Activated CD8-positive, alpha-beta memory T cell treated with anti-CD3 and anti-CD28 coated beads for 1 hour (primary cell): ENCODE measurements around the gene POLR2I.
"Not testable (repeated sequence)": the region's sequence is repeated elsewhere in the genome, so short reads cannot be mapped to it uniquely, and the experiment has no call there.

Experiments
- DNase-seq, 2 donors: peaks; one replicate each; pipeline ENCODE4 v3.0.0-alpha.2; 2020; ENCODE audit warnings: low read depth in 1 of 2; ENCODE audit errors: extremely low read depth in 1 of 2

POLR2I gene

DNA sequence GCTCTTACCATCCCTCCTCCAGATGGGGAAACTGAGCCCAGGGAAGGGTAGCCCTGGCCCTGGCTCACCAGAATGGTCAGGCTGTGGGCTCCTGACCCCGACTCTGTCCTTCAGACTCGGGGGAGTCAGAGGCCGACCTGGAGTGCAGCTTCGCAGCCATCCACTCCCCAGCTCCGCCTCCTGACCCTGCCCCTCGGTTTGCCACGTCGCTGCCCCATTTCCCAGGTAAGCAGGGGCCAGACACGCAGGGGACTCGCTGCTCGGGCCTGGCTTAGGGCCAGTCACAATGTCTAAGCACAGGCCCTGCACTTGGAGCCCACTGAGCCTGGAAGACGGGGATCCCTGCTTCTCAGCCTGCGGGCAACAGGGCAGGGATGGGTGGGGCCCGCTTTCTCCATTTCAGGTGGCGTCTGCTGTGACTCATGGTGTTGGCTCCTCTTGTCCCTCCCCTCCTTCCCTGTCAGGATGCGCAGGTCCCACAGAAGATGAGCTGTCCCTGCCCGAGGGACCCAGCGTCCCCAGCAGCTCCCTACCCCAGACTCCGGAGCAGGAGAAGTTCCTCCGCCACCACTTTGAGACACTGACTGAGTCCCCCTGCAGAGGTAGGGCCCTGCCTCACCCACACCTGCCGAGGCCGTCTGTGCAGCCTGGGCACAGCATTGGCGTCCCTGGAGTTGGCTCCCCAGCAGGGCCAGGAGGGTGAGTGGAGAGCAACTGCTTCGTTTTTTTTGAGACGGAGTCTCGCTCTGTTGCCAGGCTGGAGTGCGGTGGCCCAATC lies 12.9 kb downstream of the POLR2I start:
- DNase-seq, result no peak

DNA sequence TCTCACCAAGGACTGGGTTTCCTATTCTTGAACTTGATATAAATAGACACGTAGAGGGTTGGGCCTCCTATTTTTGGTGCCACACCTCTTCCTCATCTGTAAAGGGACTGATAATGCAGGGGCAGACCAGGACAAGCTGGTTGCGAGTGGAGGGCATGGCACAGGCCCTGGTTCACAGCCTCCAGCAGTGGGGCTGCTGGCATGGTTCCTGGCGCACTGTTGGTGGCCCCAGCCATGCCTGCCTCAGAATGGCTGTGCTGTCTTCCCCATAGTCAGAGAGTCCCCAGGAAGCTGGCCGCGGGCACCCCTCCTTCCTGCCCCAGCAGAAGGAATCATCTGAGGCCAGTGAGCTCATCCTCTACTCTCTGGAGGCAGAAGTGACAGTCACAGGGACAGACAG lies 14.2 kb downstream of the POLR2I start:
- DNase-seq, result no peak

DNA sequence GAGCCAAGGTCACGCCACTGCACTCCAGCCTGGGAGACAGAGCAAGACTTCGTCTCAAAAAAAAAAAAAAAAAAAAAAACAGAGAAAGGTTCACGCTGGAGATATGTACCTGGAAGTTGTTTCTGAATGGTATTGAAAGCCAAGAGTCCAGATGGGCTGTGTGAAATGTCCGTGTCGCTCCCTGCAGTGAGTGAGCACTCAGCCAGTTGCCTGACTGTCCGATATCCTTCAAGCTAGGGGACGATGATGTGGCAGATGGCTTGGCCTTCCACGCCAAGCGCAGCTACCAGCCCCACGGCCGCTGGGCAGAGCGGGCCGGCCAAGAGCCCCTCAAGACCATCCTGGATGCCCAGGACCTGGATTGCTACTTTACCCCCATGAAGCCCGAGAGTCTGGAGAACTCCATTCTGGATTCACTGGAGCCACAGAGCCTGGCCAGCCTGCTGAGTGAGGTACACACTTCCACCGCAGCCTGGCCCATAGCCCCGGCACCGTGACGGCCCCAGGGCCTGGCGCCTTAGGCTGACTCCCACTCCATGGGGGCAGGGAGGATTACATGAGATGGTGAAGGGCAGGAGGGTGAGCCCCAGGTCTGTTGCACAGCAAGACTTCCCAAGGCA lies 15.4 kb downstream of the POLR2I start:
- DNase-seq, result no peak

DNA sequence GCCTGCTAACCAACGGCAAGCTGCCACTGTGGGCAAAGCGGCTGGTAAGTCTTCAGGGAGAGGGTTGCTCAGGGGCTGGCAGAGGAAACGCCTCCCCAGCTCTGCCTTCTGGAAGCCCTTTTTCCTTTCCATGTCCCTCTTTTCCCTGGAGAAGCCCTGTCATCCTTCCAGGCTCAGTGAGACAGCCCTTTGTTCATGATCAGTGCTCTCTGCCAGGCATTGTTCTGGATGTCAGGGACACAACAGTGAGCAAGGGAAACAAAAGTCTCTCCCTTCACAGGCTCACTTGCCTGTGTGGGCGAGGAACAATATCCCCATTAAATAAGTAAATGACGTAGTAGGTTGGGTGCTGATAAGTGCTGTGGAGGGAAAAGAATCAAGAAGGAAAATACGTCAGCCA lies 17.6 kb downstream of the POLR2I start:
- DNase-seq, result no peak

DNA sequence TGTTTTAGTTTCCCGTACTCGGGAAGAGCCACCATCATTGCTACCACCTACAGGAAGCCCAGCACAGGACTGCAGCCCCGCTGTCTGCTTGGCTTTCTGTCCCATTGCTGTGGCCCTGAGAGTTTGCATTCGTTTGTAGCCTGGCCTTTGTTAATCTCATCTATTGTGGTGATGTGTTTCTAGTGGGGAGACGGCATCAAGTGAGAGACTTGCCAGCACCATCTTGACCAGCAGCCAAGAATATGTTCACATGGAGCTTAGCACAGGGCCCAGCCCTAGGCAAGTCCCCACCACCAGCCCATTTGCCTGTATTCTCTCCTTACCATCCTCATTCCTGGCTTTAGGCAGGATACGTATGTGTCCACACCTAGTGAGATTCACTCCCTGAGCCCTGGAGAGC lies 21.0 kb downstream of the POLR2I start:
- no peak for DNase-seq

DNA sequence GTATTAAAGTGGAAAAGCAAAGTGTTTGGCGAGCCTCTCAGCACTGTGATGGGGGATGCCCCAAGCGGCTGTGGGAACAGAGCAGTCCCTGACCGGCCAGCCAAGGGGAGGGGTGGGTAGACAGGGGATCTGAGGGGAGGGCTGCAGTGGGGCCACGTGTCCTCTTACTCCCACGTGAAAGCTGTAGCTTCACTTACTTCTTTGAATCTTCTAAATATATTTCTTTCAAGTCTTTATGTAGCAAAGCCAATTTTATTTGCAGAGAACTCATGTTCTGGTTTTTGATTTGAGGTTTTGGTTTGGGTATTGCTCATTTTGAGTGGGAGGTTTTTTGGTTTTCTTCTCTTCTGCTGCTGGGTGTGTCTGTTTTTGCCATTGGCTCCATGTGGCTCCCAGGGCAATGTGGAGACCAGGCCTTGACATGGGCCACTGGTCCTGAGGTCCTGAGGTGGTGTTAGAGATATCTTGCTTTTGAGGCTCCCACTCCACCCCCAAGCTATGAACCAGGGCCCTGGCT lies 21.5 kb downstream of the POLR2I start:
- DNase-seq, result no peak

DNA sequence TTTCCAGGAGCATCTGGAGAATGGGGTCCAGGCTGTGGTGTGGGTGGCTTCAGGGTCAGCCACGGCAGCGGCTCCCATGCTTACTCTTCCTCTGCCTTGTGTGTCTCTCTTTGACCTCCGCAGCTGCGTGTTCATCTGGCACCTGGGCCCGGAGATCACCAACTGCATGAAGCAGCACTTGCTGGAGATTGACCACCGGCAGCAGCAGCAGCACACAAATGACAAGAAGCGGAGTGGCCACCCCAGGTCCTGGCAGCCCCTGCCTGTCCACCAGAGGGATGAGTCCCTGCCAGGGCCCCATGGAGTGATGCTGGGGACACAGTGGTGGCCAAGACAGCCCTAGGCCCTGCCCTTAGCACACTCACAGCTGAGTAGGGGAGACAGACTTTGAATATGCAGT lies 22.1 kb downstream of the POLR2I start:
- no peak for DNase-seq

DNA sequence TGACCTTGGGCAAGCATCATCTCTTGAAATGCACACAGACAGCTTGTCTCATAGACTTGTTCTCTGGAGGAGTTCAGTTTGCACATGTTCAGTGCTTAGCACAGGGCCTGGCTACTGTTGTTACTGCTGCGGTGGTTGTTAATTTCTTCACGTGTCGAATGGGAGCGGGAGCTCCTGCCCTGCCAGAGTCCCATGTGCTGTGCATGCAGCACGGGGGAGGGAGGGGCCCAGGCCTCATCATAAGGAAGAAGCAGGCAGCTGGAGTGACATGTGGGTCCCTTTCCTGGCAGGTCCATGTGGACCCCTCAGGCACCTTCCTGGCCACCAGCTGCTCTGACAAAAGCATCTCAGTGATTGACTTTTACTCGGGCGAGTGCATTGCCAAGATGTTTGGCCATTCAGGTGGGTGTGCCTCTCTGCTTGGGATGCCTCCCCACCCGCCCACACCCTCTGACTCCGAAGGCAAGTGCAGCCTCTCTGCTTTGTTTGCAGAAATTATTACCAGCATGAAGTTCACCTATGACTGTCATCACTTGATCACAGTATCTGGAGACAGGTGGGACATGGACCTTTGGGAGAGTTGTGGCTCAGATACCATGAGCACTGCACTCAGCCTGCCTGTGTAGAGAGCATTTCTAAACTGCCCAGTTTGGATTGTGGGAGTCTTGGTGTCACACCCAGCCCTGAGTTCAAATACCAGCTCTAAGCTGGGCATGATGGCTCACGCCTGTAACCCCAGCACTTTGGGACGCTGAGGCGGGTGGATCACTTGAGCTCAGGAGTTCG lies 23.6 kb downstream of the POLR2I start:
- no peak for DNase-seq

DNA sequence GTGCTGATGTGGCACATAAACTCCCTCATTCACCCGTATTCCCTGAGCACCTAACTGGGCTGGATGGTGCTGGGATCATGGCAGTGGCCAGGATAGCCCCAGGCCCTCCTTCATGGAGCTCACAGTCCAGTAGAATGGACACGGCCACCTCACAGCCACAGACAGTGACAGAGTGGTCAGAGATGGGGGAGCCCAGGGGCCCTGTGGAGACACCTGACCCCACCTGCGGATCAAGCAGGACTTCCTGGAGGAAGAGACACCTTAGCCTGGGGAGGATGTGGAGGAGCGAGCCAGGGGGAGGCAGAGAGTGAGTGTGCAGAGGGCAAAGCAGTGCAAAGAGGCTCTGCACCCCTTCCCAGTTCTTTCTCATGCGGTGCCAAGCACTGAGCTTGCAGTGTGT lies 24.8 kb downstream of the POLR2I start:
- DNase-seq, result no peak

DNA sequence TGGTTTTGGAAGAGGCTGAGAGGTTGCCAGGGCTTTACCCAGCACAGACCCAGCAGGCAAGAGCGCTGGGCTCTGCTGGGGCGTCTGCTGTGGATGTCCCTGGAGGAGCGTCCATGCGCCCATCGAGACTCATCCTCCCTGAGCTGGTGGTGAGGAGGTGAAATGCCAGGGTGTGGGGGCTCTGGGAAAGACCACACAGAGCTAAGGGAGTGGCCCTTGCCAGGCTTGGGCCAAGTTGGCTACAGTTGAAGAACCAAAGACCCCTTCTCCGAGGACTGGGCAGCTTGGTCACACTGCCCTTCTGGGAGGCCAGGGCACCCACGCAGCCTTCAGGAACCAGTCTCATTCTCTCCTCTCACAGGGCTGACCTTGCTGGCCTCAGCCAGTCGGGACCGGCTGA lies 28.3 kb downstream of the POLR2I start:
- no peak for DNase-seq

DNA sequence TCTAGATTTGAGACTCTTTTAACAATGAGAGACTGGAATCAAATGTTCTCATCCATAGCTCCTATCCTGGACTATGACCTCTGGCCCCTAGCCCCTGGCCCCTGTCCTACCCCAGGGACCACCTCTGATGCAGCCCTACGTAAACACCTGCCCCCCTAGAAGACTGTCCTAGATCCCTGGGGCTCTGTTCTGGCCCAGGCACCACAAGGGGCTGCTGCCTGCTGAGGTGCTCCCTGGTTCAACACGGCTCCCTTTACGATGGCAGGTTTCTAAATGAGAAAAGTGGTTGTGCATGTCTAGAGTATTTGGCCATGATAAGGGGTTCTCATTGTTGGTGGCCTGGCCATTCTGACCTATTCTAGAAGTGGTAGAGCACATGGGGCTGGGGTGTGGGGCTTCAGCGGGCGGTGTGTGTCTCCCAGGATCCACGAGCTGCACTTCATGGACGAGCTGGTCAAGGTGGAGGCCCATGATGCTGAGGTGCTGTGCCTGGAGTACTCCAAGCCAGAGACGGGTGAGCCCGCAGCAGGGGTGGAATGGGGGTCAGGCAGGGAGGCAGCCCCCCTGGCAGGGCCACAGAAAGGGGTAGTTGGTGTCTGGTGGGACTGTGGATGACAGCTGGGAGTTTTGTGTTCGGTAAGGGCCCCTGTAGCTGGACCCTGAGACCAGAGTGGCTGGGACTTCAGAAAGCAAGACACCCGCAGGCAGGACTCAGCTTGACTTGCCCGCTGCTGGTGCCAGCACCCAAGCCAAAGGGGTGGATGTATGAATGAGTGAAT lies 30.3 kb downstream of the POLR2I start:
- DNase-seq, result no peak

DNA sequence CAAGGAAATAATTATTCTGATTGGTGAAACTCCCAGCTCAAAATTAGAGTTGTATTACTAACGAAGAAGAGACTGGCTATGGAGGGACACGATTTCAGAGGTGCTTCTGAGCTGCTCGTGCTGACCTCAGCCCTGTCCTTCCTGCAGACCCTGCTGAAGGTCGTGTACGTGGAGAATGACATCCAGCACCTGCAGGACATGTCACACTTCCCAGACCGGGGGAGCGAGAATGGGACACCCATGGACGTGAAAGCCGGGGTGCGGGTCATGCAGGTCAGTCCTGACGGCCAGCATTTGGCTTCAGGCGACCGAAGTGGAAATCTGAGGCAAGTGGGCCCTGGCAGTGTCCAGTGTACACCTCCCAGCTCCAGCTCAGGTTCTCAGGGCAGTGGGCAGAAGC lies 31.8 kb downstream of the POLR2I start:
- DNase-seq, result no peak

DNA sequence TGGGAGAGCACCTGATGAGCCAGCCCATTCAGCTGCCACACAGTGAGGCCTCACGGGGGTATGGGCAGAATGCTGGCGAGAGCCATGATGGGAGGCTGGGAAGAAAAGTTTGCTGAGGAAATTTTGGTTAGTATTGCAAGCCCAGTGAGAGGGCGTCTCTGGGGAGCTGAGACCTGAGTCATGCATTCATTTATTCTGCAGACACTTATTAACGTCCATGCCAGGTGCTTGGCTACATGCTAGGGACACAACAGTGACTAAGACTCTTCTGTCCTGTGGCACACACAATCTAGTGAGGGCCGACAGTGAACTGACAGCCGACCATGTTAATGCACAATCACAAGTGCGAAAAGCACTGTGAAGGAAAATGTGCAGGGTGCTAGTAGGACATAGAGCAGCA lies 32.8 kb downstream of the POLR2I start:
- DNase-seq, result no peak

DNA sequence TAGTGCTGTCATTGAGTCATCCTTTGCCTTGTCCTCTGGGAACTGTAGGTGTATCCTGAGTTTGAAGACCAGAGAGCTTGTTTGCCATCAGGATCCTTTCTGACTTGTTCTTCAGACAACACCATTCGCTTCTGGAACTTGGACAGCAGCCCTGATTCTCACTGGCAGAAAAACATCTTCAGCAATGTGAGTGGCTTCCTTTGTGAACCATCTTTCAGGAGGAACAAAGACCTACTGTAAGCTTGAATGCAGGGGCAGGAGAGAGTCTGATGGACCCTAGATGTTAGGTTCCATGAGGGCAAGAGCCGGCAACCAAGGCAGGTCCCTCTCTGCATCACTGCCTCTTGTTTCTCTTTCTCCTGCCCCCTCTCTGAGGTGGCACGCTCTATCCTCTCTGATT lies 33.3 kb downstream of the POLR2I start:
- DNase-seq, result no peak

DNA sequence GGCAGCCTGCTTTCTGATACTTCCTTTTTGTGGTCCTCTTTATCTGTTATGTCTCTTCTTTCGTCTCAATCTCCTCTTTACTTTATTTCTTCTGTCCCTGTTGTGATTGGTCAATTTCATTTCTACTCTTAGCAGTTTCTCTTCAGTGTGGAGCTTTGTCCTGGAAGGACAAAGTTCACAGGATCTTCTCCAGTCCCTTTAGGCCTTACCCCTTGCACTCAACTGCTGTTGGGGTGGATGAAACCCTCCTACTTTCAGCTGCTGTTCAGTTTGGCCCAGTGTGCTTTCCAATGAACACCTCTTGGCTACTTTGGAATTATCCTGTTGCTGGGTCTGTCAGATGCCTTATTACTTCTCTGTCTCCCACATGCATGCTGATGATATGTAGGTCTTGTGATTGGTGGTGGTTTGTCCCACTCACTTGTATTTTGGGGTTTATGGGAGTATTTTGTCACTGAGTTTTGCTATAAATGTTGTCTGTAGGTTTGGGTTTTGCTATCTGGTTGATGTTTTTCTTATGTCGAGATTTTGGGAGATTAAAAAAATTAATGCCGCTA lies 35.2 kb downstream of the POLR2I start:
- no peak for DNase-seq

DNA sequence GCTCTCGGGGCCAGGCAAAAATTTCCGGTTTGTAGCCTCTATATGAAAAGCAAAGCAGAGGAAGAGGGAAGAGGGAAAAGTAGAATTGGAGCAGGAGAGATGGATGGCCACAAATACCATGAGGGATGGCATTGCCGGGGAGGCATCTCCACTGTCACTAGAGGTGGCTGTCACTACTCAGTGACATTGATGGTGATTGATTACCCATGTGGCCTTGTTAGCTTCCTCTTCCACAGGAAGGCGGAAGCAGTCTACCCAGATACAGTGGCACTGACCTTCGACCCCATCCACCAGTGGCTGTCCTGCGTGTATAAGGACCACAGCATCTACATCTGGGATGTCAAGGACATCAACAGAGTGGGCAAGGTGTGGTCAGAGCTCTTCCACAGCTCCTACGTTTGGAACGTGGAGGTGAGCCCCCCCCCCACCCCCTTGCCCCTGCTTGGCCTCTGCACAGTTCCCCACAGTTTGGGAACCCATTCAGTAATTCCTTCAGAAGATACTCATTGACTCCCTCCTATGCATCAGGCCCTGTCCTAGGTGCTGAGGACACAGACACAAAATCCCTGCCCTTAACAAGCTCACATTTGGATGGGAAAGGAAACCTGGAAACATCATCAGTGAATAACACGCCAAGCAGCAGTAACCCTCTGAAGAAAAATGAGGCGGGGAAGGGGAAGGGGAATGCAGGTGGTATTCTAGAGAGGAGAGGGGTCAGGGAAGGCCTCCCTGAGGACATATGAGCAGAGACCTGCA lies 41.4 kb downstream of the POLR2I start:
- DNase-seq, result no peak

DNA sequence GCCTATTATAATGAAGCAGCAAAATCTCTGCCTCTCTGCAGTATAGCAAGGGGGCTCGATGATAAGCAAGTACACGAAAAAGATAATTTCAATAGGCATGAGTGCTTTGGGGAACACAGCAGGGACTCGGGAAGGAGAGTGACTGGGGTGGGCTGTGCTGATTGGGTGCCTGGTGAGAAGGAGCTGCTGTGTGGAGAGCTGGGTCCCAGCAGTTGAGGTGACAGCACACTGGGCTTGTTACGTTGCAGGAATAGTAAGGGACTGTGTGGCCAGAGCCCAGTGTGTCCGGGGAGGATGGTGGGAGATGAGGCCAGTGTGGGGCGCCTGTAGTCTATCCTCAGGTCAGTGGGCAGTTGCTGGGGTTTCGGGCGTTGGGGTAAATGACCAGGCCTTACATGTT lies 42.6 kb downstream of the POLR2I start:
- DNase-seq, result no peak

DNA sequence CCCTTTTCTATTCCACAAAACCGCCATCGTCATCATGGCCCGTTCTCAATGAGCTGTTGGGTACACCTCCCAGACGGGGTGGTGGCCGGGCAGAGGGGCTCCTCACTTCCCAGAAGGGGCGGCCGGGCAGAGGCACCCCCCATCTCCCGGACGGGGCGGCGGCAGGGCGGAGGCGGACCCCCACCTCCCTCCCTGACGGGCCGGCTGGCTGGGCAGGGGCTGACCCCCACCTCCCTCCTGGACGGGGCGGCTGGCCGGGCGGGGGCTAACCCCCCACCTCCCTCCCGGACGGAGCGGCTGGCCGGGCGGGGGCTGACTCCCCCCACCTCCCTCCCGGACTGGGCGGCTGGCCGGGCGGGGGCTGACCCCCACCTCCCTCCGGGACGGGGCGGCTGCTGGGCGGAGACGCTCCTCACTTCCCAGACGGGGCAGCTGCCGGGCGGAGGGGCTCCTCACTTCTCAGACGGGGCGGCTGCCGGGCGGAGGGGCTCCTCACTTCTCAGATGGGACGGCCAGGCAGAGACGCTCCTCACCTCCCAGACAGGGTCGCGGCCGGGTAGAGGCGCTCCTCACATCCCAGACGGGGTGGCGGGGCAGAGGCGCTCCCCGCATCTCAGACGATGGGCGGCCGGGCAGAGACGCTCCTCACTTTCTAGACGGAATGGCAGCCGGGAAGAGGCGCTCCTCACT lies 45.7 kb downstream of the POLR2I start:
- DNase-seq, result not testable (repeated sequence)

DNA sequence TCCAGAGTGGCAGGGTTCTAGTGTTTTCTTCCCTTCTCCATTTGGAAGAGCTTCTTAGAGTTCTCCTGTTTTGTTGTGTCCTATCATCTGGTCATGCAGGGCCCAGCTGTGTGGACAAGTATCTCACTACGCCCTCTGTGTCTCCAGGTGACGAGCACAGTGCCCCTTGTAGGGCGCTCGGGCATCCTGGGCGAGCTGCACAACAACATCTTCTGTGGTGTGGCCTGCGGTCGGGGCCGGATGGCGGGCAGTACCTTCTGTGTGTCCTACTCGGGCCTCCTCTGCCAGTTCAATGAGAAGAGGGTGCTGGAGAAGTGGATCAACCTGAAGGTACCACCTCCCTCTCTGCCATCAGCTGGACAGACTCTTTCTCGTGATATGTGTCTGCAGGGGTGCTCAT lies 47.0 kb downstream of the POLR2I start:
- DNase-seq, result no peak
